ENCODE data around the gene UTF1.
A peak's percentile ranks its signal among the peaks of the same experiment; 100 is the strongest.
"Not testable (repeated sequence)": the region's sequence is repeated elsewhere in the genome, so short reads cannot be mapped to it uniquely, and the experiment has no call there.

Gene UTF1

GRCh38 chr10:133265052-133265451, 35.0 kb downstream of the UTF1 start:
- DNase-seq (ENCODE audit: low spot score) = not testable (repeated sequence)

- DNase-seq (ENCODE audit: low spot score) = no peak
These were observed 36.2 kb downstream of the UTF1 start for GRCh38 chr10:133266056-133266795.

GRCh38 chr10:133267293-133267692, 37.3 kb downstream of the UTF1 start:
- DNase-seq (ENCODE audit: low spot score) = no peak

GRCh38 chr10:133267829-133268228, 37.8 kb downstream of the UTF1 start:
- no peak for DNase-seq (ENCODE audit: low spot score)

- no peak for DNase-seq (ENCODE audit: low spot score)
These were observed 38.5 kb downstream of the UTF1 start for GRCh38 chr10:133268532-133268931.

- DNase-seq (ENCODE audit: low spot score) = no peak
These were observed 39.4 kb downstream of the UTF1 start for GRCh38 chr10:133269367-133269766.

- DNase-seq (ENCODE audit: low spot score) = no peak
These were observed 40.2 kb downstream of the UTF1 start for GRCh38 chr10:133270204-133270603.

- DNase-seq (ENCODE audit: low spot score) = no peak
These were observed 40.8 kb downstream of the UTF1 start for GRCh38 chr10:133270773-133271297.

GRCh38 chr10:133271521-133272300, 41.7 kb downstream of the UTF1 start:
- no peak for DNase-seq (ENCODE audit: low spot score)

- DNase-seq (ENCODE audit: low spot score) = no peak
These were observed 42.4 kb downstream of the UTF1 start for GRCh38 chr10:133272301-133272963.

GRCh38 chr10:133272964-133273420, 43.0 kb downstream of the UTF1 start:
- DNase-seq (ENCODE audit: low spot score) = no peak

- no peak for DNase-seq (ENCODE audit: low spot score)
These were observed 43.6 kb downstream of the UTF1 start for GRCh38 chr10:133273534-133274143.

- no peak for DNase-seq (ENCODE audit: low spot score)
These were observed 45.0 kb downstream of the UTF1 start for GRCh38 chr10:133274751-133275683.

GRCh38 chr10:133275684-133276092, 45.7 kb downstream of the UTF1 start:
- no peak for DNase-seq (ENCODE audit: low spot score)

- no peak for DNase-seq (ENCODE audit: low spot score)
These were observed 46.0 kb downstream of the UTF1 start for GRCh38 chr10:133276100-133276434.

- DNase-seq (ENCODE audit: low spot score) = no peak
These were observed 46.6 kb downstream of the UTF1 start, which contains the start of gene ADAM8 for GRCh38 chr10:133276435-133277201. ADAM8 (minus strand) TSS chr10:133276868; CDS start chr10:133276817, 51 bp downstream.

GRCh38 chr10:133277277-133277992, 47.4 kb downstream of the UTF1 start:
- peak; percentile 40 for DNase-seq (ENCODE audit: low spot score)

GRCh38 chr10:133277993-133278576, 48.1 kb downstream of the UTF1 start:
- peak; percentile 59 for DNase-seq (ENCODE audit: low spot score)
